Endothelial cell of coronary artery (primary cell): Measurements from ENCODE around the gene PRSS50. TPM values are rescaled to one million over a fixed set of nuclear protein-coding genes. Genes with fewer than 3 reads are reported as not detected.

Source experiments
- total RNA-seq: library from RNA; depleted of rRNA; stranded (reverse); fragments of >200 nt; gene quantifications from 2 replicates; pipeline ENCODE4 v1.2.3, GENCODE V29; 2014

PRSS50 gene
- total RNA-seq: not detected in 2 replicates

GRCh38 chr3:46717447-46718231 is at the start of gene PRSS50:
PRSS50 (minus strand) TSS chr3:46717869; CDS start chr3:46717824, 45 bp downstream.

GRCh38 chr3:46701181-46701939 is 16.3 kb downstream of the PRSS50 start, which contains the start of gene TMIE:
TMIE (plus strand) TSS chr3:46701392; CDS start chr3:46701488, 96 bp downstream.

GRCh38 chr3:46693038-46693891 is 24.4 kb downstream of the PRSS50 start, which contains the start of gene ALS2CL:
ALS2CL (minus strand) TSS chr3:46693679; CDS start chr3:46689440, 4,239 bp downstream.

Other genes starting within 250 kb of the PRSS50 start
- not detected in 2 replicates for gene RTP3, start 219.9 kb downstream of the PRSS50 start, total RNA-seq
- under 0.01 and 0.09 TPM in 2 replicates for gene LRRC2, start 151.6 kb downstream of the PRSS50 start, total RNA-seq
- not detected in 2 replicates for gene FAM240A, start 105.3 kb downstream of the PRSS50 start, total RNA-seq
- gene ALS2CL, start 24.2 kb downstream of the PRSS50 start, total RNA-seq: 5.0 and 8.5 TPM in 2 replicates
- gene TMIE, start 16.5 kb downstream of the PRSS50 start, total RNA-seq: 0.19 TPM in 1 of 2 replicates, not detected in the other
- gene MYL3, start 145.6 kb upstream of the PRSS50 start, total RNA-seq: not detected in 2 replicates
- 0.18 and 0.85 TPM in 2 replicates for gene PTH1R, start 159.9 kb upstream of the PRSS50 start, total RNA-seq